DOHH2 (cell line): ENCODE measurements around the gene STOML2.

Source experiments
- H3F3A ChIP-seq: fragments of 200-600 bp; sonication (generic), shearing (Covaris generic); 2 replicates; pipeline ENCODE4 v1.6.0; 2016; ENCODE audit warnings: antibody characterized with exemption, mild to moderate bottlenecking; ENCODE audit not compliant: control insufficient read depth, insufficient read depth
- H3K27ac ChIP-seq: fragments of 200-600 bp; sonication (generic); 2 replicates; pipeline ENCODE4 v1.5.1; 2014; ENCODE audit warnings: low read depth, mild to moderate bottlenecking, low read length, moderate library complexity
- H3K27me3 ChIP-seq: fragments of 200-600 bp; sonication (generic); 2 replicates; pipeline ENCODE4 v1.6.1; 2014; ENCODE audit warnings: mild to moderate bottlenecking, low read length, mixed read lengths; ENCODE audit not compliant: control insufficient read depth
- H3K36me3 ChIP-seq: fragments of 200-600 bp; sonication (generic); 2 replicates; pipeline ENCODE4 v1.6.1; 2014; ENCODE audit warnings: mild to moderate bottlenecking, low read length, moderate library complexity, mixed read lengths; ENCODE audit not compliant: control insufficient read depth
- H3K4me1 ChIP-seq: fragments of 200-600 bp; sonication (generic); 2 replicates; pipeline ENCODE4 v1.6.1; 2014; ENCODE audit warnings: mild to moderate bottlenecking, low read length, mixed read lengths; ENCODE audit not compliant: control insufficient read depth
- H3K4me2 ChIP-seq: fragments of 200-600 bp; sonication (generic); 2 replicates; pipeline ENCODE4 v1.6.0; 2014; ENCODE audit warnings: mild to moderate bottlenecking, low read length, moderate library complexity
- H3K4me3 ChIP-seq: fragments of 200-600 bp; sonication (generic); 2 replicates; pipeline ENCODE4 v1.5.1; 2014; ENCODE audit warnings: mild to moderate bottlenecking, low read length, mixed read lengths
- H3K79me2 ChIP-seq: fragments of 200-600 bp; sonication (generic); 2 replicates; pipeline ENCODE4 v1.6.1; 2014; ENCODE audit warnings: mild to moderate bottlenecking, low read length, mixed read lengths; ENCODE audit not compliant: control insufficient read depth
- H3K9me2 ChIP-seq: fragments of 200-600 bp; sonication (generic); replicated peaks from 2 replicates; pipeline ENCODE4 v1.6.1; 2014; ENCODE audit warnings: mild to moderate bottlenecking, low read length, mixed read lengths; ENCODE audit not compliant: control insufficient read depth
- H3K9me3 ChIP-seq: fragments of 200-600 bp; sonication (generic); 2 replicates; pipeline ENCODE4 v1.6.1; 2014; ENCODE audit warnings: antibody characterized with exemption, low read length, mixed read lengths; ENCODE audit not compliant: control insufficient read depth, insufficient read depth
- H4K20me1 ChIP-seq: fragments of 200-600 bp; sonication (generic); 2 replicates; pipeline ENCODE4 v1.6.0; 2014; ENCODE audit warnings: low read depth, mild to moderate bottlenecking, antibody characterized with exemption, low read length, moderate library complexity; ENCODE audit not compliant: control insufficient read depth, insufficient read depth
- CTCF ChIP-seq: fragments of 200-600 bp; sonication (generic); IDR thresholded peaks from one replicate; pipeline ENCODE4 v1.5.1; 2014; ENCODE audit warnings: antibody characterized with exemption, mild to moderate bottlenecking, low read depth, low read length; ENCODE audit not compliant: poor library complexity, severe bottlenecking
- EZH2phosphoT487 ChIP-seq: fragments of 200-600 bp; sonication (generic); IDR thresholded peaks from 2 replicates; pipeline ENCODE4 v1.6.1; 2017; ENCODE audit warnings: borderline replicate concordance, mild to moderate bottlenecking, antibody characterized with exemption, low read length, moderate library complexity, mixed read lengths

STOML2 gene

GRCh38 chr9:35105571-35106342, 2.8 kb upstream of the STOML2 start:
- Histone ChIP-seq H3K4me2 (no peak overlapping the region), H3K27ac (no peak overlapping the region), H3K79me2 (peaks cover 22% of the 10 kb centered on the region), H4K20me1 (no peaks in the 10 kb centered on the region), H3K9me2 (no peaks in the 10 kb centered on the region), H3K9me3 (no peaks in the 10 kb centered on the region), H3K27me3 (0 out of 2 replicates have a peak, but pooled peaks cover 1% of the 10 kb centered on the region), H3F3A (no peaks in the 10 kb centered on the region; the same call in 1 of the 2 replicates), H3K36me3 (peaks cover 21% of the 10 kb centered on the region), H3K4me1 (peaks cover 20% of the 10 kb centered on the region), H3K4me3 (no peak overlapping the region)
- TF ChIP-seq CTCF (no peak), EZH2phosphoT487 (no peak)

GRCh38 chr9:35105126-35105525, 2.2 kb upstream of the STOML2 start:
- Histone ChIP-seq H3K27ac (no peak overlapping the region), H3K4me3 (no peak overlapping the region), H3K9me3 (no peaks in the 10 kb centered on the region), H3K4me2 (no peak overlapping the region), H3K9me2 (no peaks in the 10 kb centered on the region), H4K20me1 (no peaks in the 10 kb centered on the region), H3K27me3 (no peaks in the 10 kb centered on the region), H3K36me3 (peaks cover 27% of the 10 kb centered on the region), H3K79me2 (peaks cover 26% of the 10 kb centered on the region), H3K4me1 (peaks cover 18% of the 10 kb centered on the region), H3F3A (no peaks in the 10 kb centered on the region; the same call in 1 of the 2 replicates)
- TF ChIP-seq EZH2phosphoT487 (no peak), CTCF (no peak)

- peaks cover 26% of the 10 kb centered on the region for H3K79me2 ChIP-seq
- no peaks in the 10 kb centered on the region for H4K20me1 ChIP-seq
- no peaks in the 10 kb centered on the region; the same call in 1 of the 2 replicates for H3F3A ChIP-seq
- no peak overlapping the region for H3K4me3 ChIP-seq
- no peak overlapping the region for H3K27ac ChIP-seq
- H3K9me2 ChIP-seq, result no peaks in the 10 kb centered on the region
- H3K36me3 ChIP-seq, result peaks cover 33% of the 10 kb centered on the region
- no peaks in the 10 kb centered on the region for H3K9me3 ChIP-seq
- no peak for TF ChIP-seq EZH2phosphoT487
- TF ChIP-seq CTCF, result no peak
- no peak overlapping the region for H3K4me2 ChIP-seq
- H3K4me1 ChIP-seq, result peaks cover 18% of the 10 kb centered on the region
- H3K27me3 ChIP-seq, result no peaks in the 10 kb centered on the region
These were observed 1.7 kb upstream of the STOML2 start for GRCh38 chr9:35104586-35104985.
